Heart left ventricle (tissue), 16 donors: ENCODE results near the gene OMP. TPM values are rescaled to one million over a fixed set of nuclear protein-coding genes. Genes with fewer than 3 reads are reported as not detected.

Source experiments
- ATAC-seq, 4 donors: fragments of 200-7000 bp; cut with Tn5 transposase; one replicate each; pipeline ENCODE4 v1.9.1; 2020 to 2022; ENCODE audit warnings: moderate library complexity in 4 of 4, mild to moderate bottlenecking in 3 of 4, moderate number of reproducible peaks in 1 of 4
- DNase-seq, 5 donors: peaks; one replicate each; pipeline ENCODE4 v3.0.0-alpha.2; 2020
- H3K27ac ChIP-seq, 12 donors: fragments of 200-600 bp; sonication (generic) in 4 of 12; one replicate each; pipeline versions ENCODE4 v1.5.0 to v1.8.0; 2016 to 2022; ENCODE audit warnings: mild to moderate bottlenecking in 2 of 12
- H3K27me3 ChIP-seq, 9 donors: fragments of 200-600 bp; sonication (generic) in 2 of 9; one replicate each; pipeline versions ENCODE4 v1.5.1 to v1.8.0; 2016 to 2022; ENCODE audit warnings: mild to moderate bottlenecking in 3 of 9
- H3K36me3 ChIP-seq, 9 donors: fragments of 200-600 bp; sonication (generic) in 2 of 9; one replicate each; pipeline versions ENCODE4 v1.5.0 to v1.8.0; 2018 to 2022; ENCODE audit warnings: mild to moderate bottlenecking in 2 of 9
- H3K4me1 ChIP-seq, 12 donors: fragments of 200-600 bp; sonication (generic) in 4 of 12; one replicate each; pipeline versions ENCODE4 v1.5.0 to v1.8.0; 2016 to 2022; ENCODE audit warnings: mild to moderate bottlenecking in 3 of 12
- H3K4me3 ChIP-seq, 12 donors: fragments of 200-600 bp; sonication (generic) in 4 of 12; one replicate each; pipeline versions ENCODE4 v1.5.0 to v1.8.0; 2017 to 2022; ENCODE audit warnings: mild to moderate bottlenecking in 9 of 12, moderate library complexity in 4 of 12
- H3K9me3 ChIP-seq, 12 donors: fragments of 200-600 bp; sonication (generic) in 4 of 12; one replicate each; pipeline versions ENCODE4 v1.5.0 to v1.8.0; 2016 to 2022; ENCODE audit warnings: mild to moderate bottlenecking in 1 of 12
- CTCF ChIP-seq, 12 donors: fragments of 200-600 bp; sonication (generic) in 4 of 12; IDR thresholded peaks; one replicate each; pipeline versions ENCODE4 v1.5.0 to v1.8.0; 2018 to 2022; ENCODE audit warnings: antibody characterized with exemption in 12 of 12, mild to moderate bottlenecking in 5 of 12
- POLR2A ChIP-seq, 2 donors: fragments of 450-650 bp; IDR thresholded peaks; one replicate each; pipeline ENCODE4 v1.6.1; 2017; ENCODE audit warnings: antibody characterized with exemption in 2 of 2, mild to moderate bottlenecking in 2 of 2, moderate library complexity in 2 of 2
- WGBS, 4 donors: extraction: QIAGEN DNeasy Blood & Tissue Kit in 2 of 4; methylation state at CpG; one replicate each; pipeline versions ENCODE4 v1.1.5 to v1.1.7; 2013 to 2018; 5-methylcytosine and 5-hydroxymethylcytosine counted together
- intact Hi-C, 10 donors: fragments of 100-400 bp; cut with DNase I; formaldehyde crosslinking; loops; one replicate each; pipeline versions ENCODE4 v1.11.1 to v1.14.2; 2022
- polyA plus RNA-seq, 2 donors: library from polyadenylated mRNA; stranded (reverse); fragments of 200-250 nt; gene quantifications; one replicate each; pipeline ENCODE4 v1.2.3, GENCODE V29; 2013
- total RNA-seq, 9 donors: library from RNA; depleted of rRNA in 2 of 9; stranded (reverse); fragments of >200 nt in 2 of 9; fragmentation: NEBNext Ultra II Directional in 3 of 9; extraction: Animal tissue kit (Norgen Biotek cat#: 25700) in 3 of 9; gene quantifications; one replicate each; pipeline versions ENCODE4 v1.1.0 to v1.2.4, GENCODE V29; 2016 to 2023
- donor health status: ischemic (EF 13 %, LVEDD 7.1; RV severe dilation, severe dysfunction).
- donor health status: healthy with polysubstance abuse.
- donor health status: DM: no; HTN: yes; CAD: no.
- donor health status: DM: no; HTN: no; CAD: no.
- donor health status: ischemic (EF 25% LVEDD 6.9; RV normal size, moderate dysfunction).
- donor health status: ischemic (EF 25% LVEDD 5.7; RV mildly dilated, moderate dysfunction).
- donor health status: healthy.
- donor health status: DM: yes; HTN: yes; CAD: no.
- donor health status: ischemic (EF 35%, LVEDD 5.7; RV mildly dilated, moderate dysfunction).
- donor health status: nonischemic (EF 11% LVEDD 7.7; RV severe dilation, severe dysfunction).
- donor health status: DM: yes; HTN: yes; CAD: no.
- donor health status: PGD.
- donor health status: ischemic (EF 29% LVEDD 5.4; RV normal size, mild dysfunction).
- donor health status: nonischemic (EF 23%, LVEDD 6.1; RV moderate dilation, normal function).

The OMP gene
- total and polyA plus RNA-seq, 11 donors = not detected

- 61 to 75% (median 70%) methylated on average over 11 to 12 of the region's 12 CpGs for WGBS, 4 donors
- no peak for ATAC-seq
Measured at GRCh38 chr11:77136784-77137420, 34.3 kb downstream of the OMP start.

GRCh38 chr11:77137421-77137820, 34.8 kb downstream of the OMP start:
- no peaks in the 10 kb centered on the region for H3K9me3 ChIP-seq
- no peak for ATAC-seq
- peaks cover 0 to 12% (median 5%) of the 10 kb centered on the region in 9 donors for H3K27me3 ChIP-seq
- DNase-seq = peak in 1 of 5 donors; percentile 54
- no peaks in the 10 kb centered on the region for H3K36me3 ChIP-seq
- WGBS, 4 donors = 70 to 74% (median 72%) methylated on average over 8 to 11 of the region's 11 CpGs
- TF ChIP-seq POLR2A (IDR thresholded peaks at IDR 0.05) = no peak
- TF ChIP-seq CTCF (IDR thresholded peaks at IDR 0.05) = no peak
- no peak overlapping the region for H3K27ac ChIP-seq
- no peak overlapping the region for H3K4me3 ChIP-seq
- intact Hi-C loops = no loop called here
- H3K4me1 ChIP-seq = peaks cover 0 to 39% (median 18%) of the 10 kb centered on the region in 12 donors

More at GRCh38 chr11:77136784-77137420, 34.3 kb downstream of the OMP start:
- H3K27ac ChIP-seq = no peak overlapping the region
- no peak overlapping the region for H3K4me3 ChIP-seq
- intact Hi-C loops = no loop called here
- no peaks in the 10 kb centered on the region for H3K36me3 ChIP-seq
- H3K4me1 ChIP-seq = peaks cover 0 to 40% (median 19%) of the 10 kb centered on the region in 12 donors
- peaks cover 0 to 12% (median 5%) of the 10 kb centered on the region in 9 donors for H3K27me3 ChIP-seq
- peak in 1 of 5 donors; percentile 16 for DNase-seq
- no peaks in the 10 kb centered on the region for H3K9me3 ChIP-seq
- no peak for TF ChIP-seq CTCF (IDR thresholded peaks at IDR 0.05)
- TF ChIP-seq POLR2A (IDR thresholded peaks at IDR 0.05) = no peak

GRCh38 chr11:77138106-77138649, 35.5 kb downstream of the OMP start:
- TF ChIP-seq CTCF (IDR thresholded peaks at IDR 0.05) (no peak), POLR2A (IDR thresholded peaks at IDR 0.05) (no peak)
- no peak overlapping the region for H3K27ac ChIP-seq
- no peaks in the 10 kb centered on the region for H3K36me3 ChIP-seq
- H3K4me1 ChIP-seq = peaks cover 0 to 39% (median 18%) of the 10 kb centered on the region in 12 donors
- H3K4me3 ChIP-seq = no peak overlapping the region
- no peaks in the 10 kb centered on the region for H3K9me3 ChIP-seq
- 31 to 46% (median 42%) methylated on average over 33 to 55 of the region's 55 CpGs for WGBS, 4 donors
- intact Hi-C loops = no loop called here
- ATAC-seq = no peak
- peak in 1 of 5 donors; percentile 50 for DNase-seq
- H3K27me3 ChIP-seq = peaks cover 0 to 12% (median 5%) of the 10 kb centered on the region in 9 donors

GRCh38 chr11:77139201-77139600, 36.6 kb downstream of the OMP start:
- DNase-seq (peak in 1 of 5 donors; percentile 40), ATAC-seq (no peak)
- no peaks in the 10 kb centered on the region for H3K36me3 ChIP-seq
- no peak overlapping the region for H3K4me3 ChIP-seq
- intact Hi-C loops = no loop called here
- peak overlapping the region in 6 of 12 donors; percentile 44 to 80 (median 70) for H3K27ac ChIP-seq
- peaks cover 0 to 39% (median 18%) of the 10 kb centered on the region in 12 donors for H3K4me1 ChIP-seq
- H3K27me3 ChIP-seq = peaks cover 0 to 12% (median 5%) of the 10 kb centered on the region in 9 donors
- 94 to 95% (median 95%) methylated on average over 8 of the region's 8 CpGs for whole genome bisulfite sequencing, 4 donors
- H3K9me3 ChIP-seq = no peaks in the 10 kb centered on the region
- TF ChIP-seq POLR2A (IDR thresholded peaks at IDR 0.05) = no peak
- no peak for TF ChIP-seq CTCF (IDR thresholded peaks at IDR 0.05)
